ENCODE data around the gene PINK1. TPM values are rescaled to one million over a fixed set of nuclear protein-coding genes. Genes with fewer than 3 reads are reported as not detected.

Gene PINK1
- total RNA-seq, 1 donor from 2014 or later, result 16.5 TPM

- Mint-ChIP-seq H3K36me3 (ENCODE audit: low read depth) (no peaks in the 10 kb centered on the region), H3K4me1 (peaks cover 28% of the 10 kb centered on the region), H3K27ac (ENCODE audit: unreplicated experiment) (no peak overlapping the region), H3K9me3 (peaks cover 5% of the 10 kb centered on the region), H3K4me3 (peak overlapping the region; percentile 81), H3K27me3 (ENCODE audit: low read depth) (peaks cover 18% of the 10 kb centered on the region)
- TF ChIP-seq CTCF (conservative IDR thresholded peaks at IDR 0.05), result no peak
- DNase-seq (ENCODE audit: low read depth, low spot score), result no peak
These were observed 2.5 kb upstream of the PINK1 start for GRCh38 chr1:20630729-20631128.

GRCh38 chr1:20632386-20632785 lies 872 bp upstream of the PINK1 start:
- DNase-seq (ENCODE audit: low read depth, low spot score), result no peak
- Mint-ChIP-seq H3K4me3 (peak overlapping the region; percentile 85), H3K9me3 (peaks cover 5% of the 10 kb centered on the region), H3K36me3 (ENCODE audit: low read depth) (no peaks in the 10 kb centered on the region), H3K27me3 (ENCODE audit: low read depth) (peaks cover 7% of the 10 kb centered on the region), H3K27ac (ENCODE audit: unreplicated experiment) (no peak overlapping the region), H3K4me1 (peaks cover 25% of the 10 kb centered on the region)
- no peak for TF ChIP-seq CTCF (conservative IDR thresholded peaks at IDR 0.05)

GRCh38 chr1:20634065-20634593 lies 871 bp downstream of the PINK1 start:
- DNase-seq (ENCODE audit: low read depth, low spot score), result no peak
- H3K27me3 Mint-ChIP-seq (ENCODE audit: low read depth), result peaks cover 2% of the 10 kb centered on the region
- no peak for TF ChIP-seq CTCF (conservative IDR thresholded peaks at IDR 0.05)
- H3K9me3 Mint-ChIP-seq, result peaks cover 3% of the 10 kb centered on the region
- peak overlapping the region; percentile 71 for H3K27ac Mint-ChIP-seq (ENCODE audit: unreplicated experiment)
- peak overlapping the region; percentile 91 for H3K4me3 Mint-ChIP-seq
- no peaks in the 10 kb centered on the region for H3K36me3 Mint-ChIP-seq (ENCODE audit: low read depth)
- H3K4me1 Mint-ChIP-seq, result peaks cover 19% of the 10 kb centered on the region

GRCh38 chr1:20634594-20635084 lies 1.4 kb downstream of the PINK1 start:
- no peak for DNase-seq (ENCODE audit: low read depth, low spot score)
- TF ChIP-seq CTCF (conservative IDR thresholded peaks at IDR 0.05), result no peak
- Mint-ChIP-seq H3K27ac (ENCODE audit: unreplicated experiment) (no peak overlapping the region), H3K4me1 (peaks cover 19% of the 10 kb centered on the region), H3K36me3 (ENCODE audit: low read depth) (no peaks in the 10 kb centered on the region), H3K9me3 (no peaks in the 10 kb centered on the region), H3K27me3 (ENCODE audit: low read depth) (no peaks in the 10 kb centered on the region), H3K4me3 (peak overlapping the region; percentile 91)

- Mint-ChIP-seq H3K4me3 (peak overlapping the region; percentile 62), H3K27me3 (ENCODE audit: low read depth) (no peaks in the 10 kb centered on the region), H3K36me3 (ENCODE audit: low read depth) (no peaks in the 10 kb centered on the region), H3K27ac (ENCODE audit: unreplicated experiment) (no peak overlapping the region), H3K9me3 (no peaks in the 10 kb centered on the region), H3K4me1 (peaks cover 19% of the 10 kb centered on the region)
- no peak for TF ChIP-seq CTCF (conservative IDR thresholded peaks at IDR 0.05)
- no peak for DNase-seq (ENCODE audit: low read depth, low spot score)
These were observed 3.6 kb downstream of the PINK1 start for GRCh38 chr1:20636785-20637347.
